K562 (cell line): ENCODE results near the gene MYH9. TPM values are rescaled to one million over a fixed set of nuclear protein-coding genes. Genes with fewer than 3 reads are reported as not detected.

ENCODE experiments used
- ATAC-seq: fragments of 200-7000 bp; cut with Tn5 transposase; 3 replicates; pipeline ENCODE4 v1.9.1; 2020; ENCODE audit warnings: moderate library complexity
- Bru-seq: library from RNA; stranded (reverse); fragments of 400-500 nt; gene quantifications from one replicate; lab custom pipeline; 2021; lab: Mats Ljungman, UMichigan
- BruChase-seq, 2 experiments: library from RNA; stranded (reverse); fragments of 400-500 nt; gene quantifications; one replicate each; lab custom pipeline; 2021; lab: Mats Ljungman, UMichigan
- BruUV-seq: library from RNA; stranded (reverse); fragments of 400-500 nt; replicated peaks from 2 replicates; lab custom pipeline; 2021; lab: Mats Ljungman, UMichigan
- CTCF ChIA-PET: fragments of 300-600 bp; formaldehyde crosslinking; extraction: SDS; loops from one replicate; lab custom pipeline; 2021; ENCODE audit warnings: low intra/inter-chr PET ratio; lab: Yijun Ruan, JAX
- POLR2A ChIA-PET: fragments of 300-600, 350-650 bp; sonication (Branson Sonifier 250); formaldehyde crosslinking; extraction: SDS; loops from one replicate; lab custom pipeline; 2021; ENCODE audit warnings: antibody characterized with exemption, inconsistent platforms; lab: Yijun Ruan, JAX
- DNase-seq, 4 experiments: peaks; one replicate each; pipeline versions ENCODE4 v3.0.0 to v3.0.0-alpha.2; 2011 to 2018; ENCODE audit warnings: low spot score in 3 of 4, mixed read lengths in 3 of 4; ENCODE audit errors: extremely low read depth in 1 of 4
- FAIRE-seq: peaks from 2 replicates; lab custom pipeline; 2011; peaks lifted over from hg19 to GRCh38; lab: Jason Lieb, UNC
- H2AFZ ChIP-seq: 2 replicates; pipeline ENCODE4 v1.6.0; 2011; ENCODE audit warnings: low read depth, low read length, control low read depth, inconsistent platforms
- H3K27ac ChIP-seq: fragments of 200-600 bp; 3 replicates; pipeline ENCODE4 v1.8.0; 2011; ENCODE audit warnings: low read depth, mild to moderate bottlenecking, control low read depth, inconsistent platforms, low read length, moderate library complexity, mixed read lengths; ENCODE audit errors: extremely low read depth
- H3K27me3 ChIP-seq, 2 experiments: fragments of 300-600 bp in 1 of 2; 2 replicates in 1 of 2; 3 replicates in 1 of 2; pipeline versions ENCODE4 v1.6.0 to v1.8.0; 2011; ENCODE audit warnings: inconsistent platforms in 2 of 2, low read length in 2 of 2, mild to moderate bottlenecking in 1 of 2, mixed read lengths in 1 of 2, moderate library complexity in 1 of 2; ENCODE audit not compliant: control insufficient read depth in 2 of 2, insufficient read depth in 2 of 2
- H3K36me3 ChIP-seq: fragments of 300-600 bp; 3 replicates; pipeline ENCODE4 v1.8.0; 2011; ENCODE audit warnings: mild to moderate bottlenecking, low read length, inconsistent platforms; ENCODE audit not compliant: control insufficient read depth, insufficient read depth
- H3K4me1 ChIP-seq, 2 experiments: fragments of 200-600 bp in 1 of 2; replicated peaks in 1 of 2; 2 replicates in 1 of 2; 3 replicates in 1 of 2; pipeline versions ENCODE4 v1.5.1 to v1.8.0; 2011; ENCODE audit warnings: inconsistent platforms in 2 of 2, low read length in 2 of 2, mild to moderate bottlenecking in 1 of 2, mixed read lengths in 1 of 2, moderate library complexity in 1 of 2; ENCODE audit not compliant: control insufficient read depth in 2 of 2, insufficient read depth in 2 of 2
- H3K4me2 ChIP-seq: 2 replicates; pipeline ENCODE4 v1.6.1; 2011; ENCODE audit warnings: low read length, control low read depth, inconsistent platforms, mixed read lengths; ENCODE audit not compliant: insufficient read depth
- H3K4me3 ChIP-seq: fragments of 200-600 bp; sonication (generic), shearing (Covaris generic); 2 replicates; pipeline ENCODE4 v1.5.1; 2016; ENCODE audit warnings: control low read depth, inconsistent platforms
- H3K79me2 ChIP-seq: fragments of 200-600 bp; 3 replicates; pipeline ENCODE4 v1.8.0; 2011; ENCODE audit warnings: low read length, inconsistent platforms; ENCODE audit not compliant: control insufficient read depth, insufficient read depth
- H3K9ac ChIP-seq, 2 experiments: 2 replicates each; pipeline versions ENCODE4 v1.6.0 to v1.6.1; 2011; ENCODE audit warnings: low read depth in 2 of 2, low read length in 2 of 2, control low read depth in 1 of 2, inconsistent platforms in 1 of 2, mild to moderate bottlenecking in 1 of 2, mixed read lengths in 1 of 2; ENCODE audit not compliant: insufficient read depth in 1 of 2
- H3K9me1 ChIP-seq: one replicate; pipeline ENCODE4 v1.6.0; 2011; ENCODE audit warnings: inconsistent platforms, mild to moderate bottlenecking, low read length, moderate library complexity; ENCODE audit not compliant: control insufficient read depth, insufficient read depth
- H3K9me3 ChIP-seq: replicated peaks from 2 replicates; pipeline ENCODE4 v1.5.1; 2011; ENCODE audit warnings: low read depth, low read length, inconsistent platforms; ENCODE audit not compliant: control insufficient read depth, insufficient read depth
- H4K20me1 ChIP-seq: replicated peaks from 2 replicates; pipeline ENCODE4 v1.6.1; 2011; ENCODE audit warnings: low read length, inconsistent platforms, mixed read lengths; ENCODE audit not compliant: control insufficient read depth, insufficient read depth
- HCFC1 ChIP-seq: IDR thresholded peaks from 2 replicates; pipeline ENCODE4 v1.6.1; 2012; ENCODE audit warnings: low read depth, low read length, improper control_type of control experiment
- HDAC2 ChIP-seq: fragments of 450-650 bp; IDR thresholded peaks from 2 replicates; pipeline ENCODE4 v1.6.1; 2016; ENCODE audit warnings: mild to moderate bottlenecking
- PCBP1 ChIP-seq: fragments of 200-400 bp; formaldehyde crosslinking; IDR thresholded peaks from 2 replicates; pipeline ENCODE4 v1.6.1; 2018; ENCODE audit warnings: mild to moderate bottlenecking, low read depth, low read length; ENCODE audit not compliant: poor library complexity, severe bottlenecking
- PTRF ChIP-seq: fragments of 450-650 bp; IDR thresholded peaks from 2 replicates; pipeline ENCODE4 v1.6.1; 2016; ENCODE audit warnings: mild to moderate bottlenecking, missing genetic modification characterization, missing compliant biosample characterization
- SAFB2 ChIP-seq: fragments of 200-400 bp; formaldehyde crosslinking; IDR thresholded peaks from 2 replicates; pipeline ENCODE4 v1.6.1; 2018; ENCODE audit warnings: borderline replicate concordance, low read length, low read depth, moderate library complexity; ENCODE audit not compliant: severe bottlenecking
- USF1 ChIP-seq: sonication (generic); formaldehyde crosslinking; IDR thresholded peaks from 2 replicates; pipeline ENCODE4 v1.9.0; 2022; ENCODE audit warnings: mild to moderate bottlenecking, missing genetic modification reagents
- ZNF212 ChIP-seq: fragments of 450-650 bp; formaldehyde crosslinking; IDR thresholded peaks from 2 replicates; pipeline ENCODE4 v1.4.0; 2020; ENCODE audit warnings: mild to moderate bottlenecking
- ZNF274 ChIP-seq: IDR thresholded peaks from 2 replicates; pipeline ENCODE4 v1.6.1; 2011; ENCODE audit warnings: low read depth, mild to moderate bottlenecking, low read length, moderate library complexity, borderline replicate concordance
- ZNF277 ChIP-seq: fragments of 250-450 bp; sonication (Bioruptor Pico); IDR thresholded peaks from 2 replicates; pipeline ENCODE4 v1.8.0; 2022; ENCODE audit warnings: inconsistent platforms, mild to moderate bottlenecking, moderate library complexity, borderline replicate concordance
- ZNF449 ChIP-seq: fragments of 250-450 bp; sonication (Bioruptor Pico); IDR thresholded peaks from 2 replicates; pipeline ENCODE4 v1.8.0; 2022; ENCODE audit warnings: moderate library complexity, mild to moderate bottlenecking, inconsistent platforms
- ZNF507 ChIP-seq: conservative IDR thresholded peaks from 2 replicates; pipeline ENCODE4 v1.6.1; 2017; ENCODE audit warnings: missing genetic modification characterization, missing compliant biosample characterization
- ZNF707 ChIP-seq: fragments of 250-450 bp; sonication (Bioruptor Pico); conservative IDR thresholded peaks from 2 replicates; pipeline ENCODE4 v1.8.0; 2022; ENCODE audit warnings: inconsistent platforms, mild to moderate bottlenecking, moderate library complexity
- WGBS: fragments of 100-300 bp; shearing (Covaris generic); methylation state at CpG from one replicate; pipeline ENCODE4 v1.1.6; 2016; ENCODE audit warnings: low coverage, mixed read lengths; ENCODE audit not compliant: insufficient coverage; ENCODE audit errors: missing lambda C conversion rate; 5-methylcytosine and 5-hydroxymethylcytosine counted together
- in situ Hi-C: fragments of 300-500 bp; cut with MboI; formaldehyde crosslinking; loops from 4 replicates; pipeline ENCODE4 v1.15.0; 2018; ENCODE audit warnings: inconsistent platforms, mixed read lengths
- intact Hi-C: fragments of 100-400 bp; cut with micrococcal nuclease; formaldehyde crosslinking; loops from 2 replicates; pipeline ENCODE4 v1.14.2; 2022
- long read RNA-seq, 3 experiments: library from polyadenylated mRNA in 2 of 3; library from RNA in 1 of 3; unstranded in 2 of 3; stranded (forward) in 1 of 3; transcript quantifications; one replicate each; pipeline ENCODE4 v2.0.0, GENCODE V29; 2019 to 2022
- polyA minus RNA-seq, 3 experiments: library from RNA; depleted of rRNA, polyadenylated mRNA; stranded (reverse); fragments of >200 nt; gene quantifications; 2 replicates each; pipeline ENCODE4 v1.2.3, GENCODE V29; 2011
- polyA plus RNA-seq, 8 experiments: library from polyadenylated mRNA; depleted of rRNA in 4 of 8; stranded (reverse) in 5 of 8; unstranded in 3 of 8; fragments of >200 nt; fragmentation: Nextera tagmentation in 2 of 8; fragmentation: Illumina TruSeq in 1 of 8; extraction: Ambion mirVana in 2 of 8; extraction: Trizol in 1 of 8; gene quantifications; 2 replicates each; pipeline versions ENCODE4 v1.2.1 to v1.2.3, GENCODE V29; 2011 to 2014; ENCODE audit warnings: inconsistent platforms in 1 of 8, missing spikeins in 1 of 8
- total RNA-seq, 7 experiments: library from RNA; depleted of rRNA in 6 of 7; stranded (reverse); fragments of >200 nt in 6 of 7; fragmentation: Illumina TruSeq in 2 of 7; extraction: Trizol in 2 of 7; gene quantifications; 2 replicates each; pipeline versions ENCODE4 v1.2.1 to v1.2.3, GENCODE V29; 2011 to 2021; ENCODE audit warnings: low replicate concordance in 1 of 7

MYH9 gene
- total RNA-seq (2011; cell fraction: chromatin; rRNA removed; ENCODE audit: low replicate concordance): 136 and 261 TPM in 2 replicates
- 51.3 and 57.4 TPM in 2 replicates for total RNA-seq (2011; cell fraction: nucleolus; rRNA removed)
- 65.9 and 76.0 TPM in 2 replicates for total RNA-seq (2011; cell fraction: nucleoplasm; rRNA removed)
- 60.1 and 60.4 TPM in 2 replicates for total RNA-seq (2014; rRNA removed)
- total RNA-seq (2014; rRNA removed; fragmentation: Illumina TruSeq; extraction: Trizol): 24.6 and 33.6 TPM in 2 replicates
- total RNA-seq (2015; rRNA removed; fragmentation: Illumina TruSeq; extraction: Trizol): 24.1 and 30.5 TPM in 2 replicates
- total RNA-seq (2021): 94.6 and 111 TPM in 2 replicates
- polyA plus RNA-seq (2011; rRNA removed): 24.1 and 34.2 TPM in 2 replicates
- polyA plus RNA-seq (2011; cell fraction: cytosol; rRNA removed): 10.2 and 12.5 TPM in 2 replicates
- polyA plus RNA-seq (2011; cell fraction: nucleus; rRNA removed): 32.6 and 34.6 TPM in 2 replicates
- 54.3 and 92.2 TPM in 2 replicates for polyA plus RNA-seq (2012)
- 31.3 and 44.5 TPM in 2 replicates for polyA plus RNA-seq (2014; fragmentation: Illumina TruSeq; extraction: Trizol)
- polyA plus RNA-seq (2014; fragmentation: Nextera tagmentation; extraction: Ambion mirVana): 1 to 10 TPM in 1 of 2 experiments, under 1 TPM in 1; 0.71 to 1.3 TPM
- polyA plus RNA-seq (2014; rRNA removed): 34.2 and 37.4 TPM in 2 replicates
- polyA minus RNA-seq (2011; rRNA and poly(A)+ RNA removed): 90.2 and 122 TPM in 2 replicates
- 59.8 and 63.1 TPM in 2 replicates for polyA minus RNA-seq (2011; cell fraction: cytosol; rRNA and poly(A)+ RNA removed)
- polyA minus RNA-seq (2011; cell fraction: nucleus; rRNA and poly(A)+ RNA removed): 20.6 and 41.5 TPM in 2 replicates
- percentile 71 among the genes with signal in this experiment for Bru-seq, nascent RNA
- BruChase-seq, experiment 1, labeled RNA remaining after a 2-hour chase: percentile 68 among the genes with signal in this experiment
- BruChase-seq, experiment 2, labeled RNA remaining after a 6-hour chase: percentile 70 among the genes with signal in this experiment
- long read RNA-seq, experiment 1, full-length matches to known transcripts: 13 of 149 reads
- long read RNA-seq, experiment 1, partial matches to known transcripts: 125 of 149 reads
- long read RNA-seq, experiment 1, other reads (novel, unspliced or antisense): 11 of 149 reads
- long read RNA-seq, experiment 2, full-length matches to known transcripts: 2 of 93 reads
- long read RNA-seq, experiment 2, partial matches to known transcripts: 82 of 93 reads
- long read RNA-seq, experiment 2, other reads (novel, unspliced or antisense): 9 of 93 reads
- long read RNA-seq, experiment 3, partial matches to known transcripts: 4 of 9 reads
- long read RNA-seq, experiment 3, other reads (novel, unspliced or antisense): 5 of 9 reads

GRCh38 chr22:36387959-36388726, at the start of gene MYH9:
MYH9 (minus strand) TSS chr22:36387967; CDS start chr22:36349236, 38,731 bp downstream.
- Histone ChIP-seq H2AFZ (peak within 1 kb of the TSS; percentile 81), H3K4me2 (peak within 1 kb of the TSS; percentile 86), H3K4me1 (peaks cover 21 to 22% of the 10 kb centered on the region in 2 experiments; a peak in 4 of 5 replicates), H3K79me2 (peaks cover 45% of the 10 kb centered on the region), H3K4me3 (peak within 1 kb of the TSS; percentile 76), H3K9me3 (no peaks in the 10 kb centered on the region), H3K27me3 (no peaks in the 10 kb centered on the region), H3K9me1 (no peaks in the 10 kb centered on the region), H4K20me1 (peaks cover 17% of the 10 kb centered on the region; the same call in 1 of the 2 replicates), H3K27ac (peak within 1 kb of the TSS; percentile 87), H3K9ac (peak within 1 kb of the TSS; percentile 76 to 91), H3K36me3 (peaks cover 16% of the 10 kb centered on the region; the same call in 2 of the 3 replicates)
- FAIRE-seq (peak; percentile 96), DNase-seq (peak; percentile 93 to 98 (median 96)), ATAC-seq (peak; percentile 94)
- 0% methylated on average over 21 of the region's 52 CpGs for WGBS
- ChIA-PET CTCF (no interaction called here), POLR2A (interaction anchor here (0.6 to 1.3 kb wide), 13 partner anchors 10 to 1464 kb away, joined by 3 to 6 read pairs (median 4); no protein-coding TSS in a partner anchor)
- intact Hi-C loops (loop anchor here (1.0 to 10.0 kb wide), 3 partner anchors 34 to 67 kb away; no protein-coding TSS in a partner anchor), in situ Hi-C loops (no loop called here)
- BruUV-seq: no TSS peak
- TF ChIP-seq USF1 (CRISPR knock-in tag): no peak
- TF ChIP-seq ZNF212 (CRISPR knock-in tag): no peak
- TF ChIP-seq ZNF277: no peak
- peak; percentile 19 for TF ChIP-seq PCBP1
- TF ChIP-seq PTRF (tag): no peak
- no peak for TF ChIP-seq ZNF449 (CRISPR knock-in tag)
- no peak for TF ChIP-seq ZNF507 (tag)
- no peak for TF ChIP-seq ZNF707 (CRISPR knock-in tag)
- TF ChIP-seq ZNF274: no peak
- 0 out of 2 replicates have a peak, but pooled peaks have one; percentile 43 for TF ChIP-seq HDAC2
- TF ChIP-seq HCFC1: no peak
- TF ChIP-seq SAFB2: no peak
